EH (cell line): Measurements from ENCODE around the gene WBP1L.
"Not testable (repeated sequence)": the region's sequence is repeated elsewhere in the genome, so short reads cannot be mapped to it uniquely, and the experiment has no call there.

Experiments used
- DNase-seq: peaks from one replicate; pipeline ENCODE4 v3.0.0-alpha.2; 2015; ENCODE audit warnings: low read depth

Gene WBP1L

GRCh38 chr10:102812231-102812876, 68.6 kb downstream of the WBP1L start:
- peak; percentile 51 for DNase-seq

GRCh38 chr10:102813017-102813541, 69.3 kb downstream of the WBP1L start:
- no peak for DNase-seq

- DNase-seq, result no peak
These were observed 70.1 kb downstream of the WBP1L start for GRCh38 chr10:102813734-102814452.

GRCh38 chr10:102814453-102814871, 70.7 kb downstream of the WBP1L start:
- DNase-seq, result no peak

GRCh38 chr10:102814873-102815661, 71.3 kb downstream of the WBP1L start:
- DNase-seq, result peak; percentile 60

GRCh38 chr10:102815790-102816549, 72.2 kb downstream of the WBP1L start:
- peak; percentile 89 for DNase-seq

GRCh38 chr10:102817175-102817574, 73.4 kb downstream of the WBP1L start:
- DNase-seq, result no peak

GRCh38 chr10:102819054-102819453, 75.3 kb downstream of the WBP1L start:
- no peak for DNase-seq

- not testable (repeated sequence) for DNase-seq
These were observed 76.3 kb downstream of the WBP1L start for GRCh38 chr10:102820008-102820407.

GRCh38 chr10:102822222-102822621, 78.5 kb downstream of the WBP1L start:
- DNase-seq, result no peak

GRCh38 chr10:102824664-102825063, 80.9 kb downstream of the WBP1L start:
- DNase-seq, result no peak

- DNase-seq, result no peak
These were observed 82.5 kb downstream of the WBP1L start for GRCh38 chr10:102826148-102826796.

- no peak for DNase-seq
These were observed 83.8 kb downstream of the WBP1L start for GRCh38 chr10:102827597-102827975.

- peak; percentile 68 for DNase-seq
These were observed 87.7 kb downstream of the WBP1L start for GRCh38 chr10:102831322-102832071.

- no peak for DNase-seq
These were observed 88.5 kb downstream of the WBP1L start for GRCh38 chr10:102832248-102832647.

GRCh38 chr10:102832987-102833386, 89.2 kb downstream of the WBP1L start:
- DNase-seq, result peak; percentile 75

- DNase-seq, result no peak
These were observed 90.4 kb downstream of the WBP1L start for GRCh38 chr10:102834143-102834542.

GRCh38 chr10:102835007-102835482, 91.3 kb downstream of the WBP1L start:
- DNase-seq, result peak; percentile 81

- DNase-seq, result no peak
These were observed 93.5 kb downstream of the WBP1L start, which contains the start of gene CYP17A1 for GRCh38 chr10:102837230-102837721. Gene CYP17A1 (minus strand): TSS chr10:102837413. CDS start chr10:102837361, 52 bp downstream.
